COLO668 (cell line): Measurements from ENCODE around the gene ANGPT4.
"Not testable (repeated sequence)": the region's sequence is repeated elsewhere in the genome, so short reads cannot be mapped to it uniquely, and the experiment has no call there.

Experiments used
- DNase-seq: peaks from one replicate; lab custom pipeline; 2025; ENCODE audit not compliant: unreplicated experiment; lab: John Stamatoyannopoulos, UW

ANGPT4 gene

DNA sequence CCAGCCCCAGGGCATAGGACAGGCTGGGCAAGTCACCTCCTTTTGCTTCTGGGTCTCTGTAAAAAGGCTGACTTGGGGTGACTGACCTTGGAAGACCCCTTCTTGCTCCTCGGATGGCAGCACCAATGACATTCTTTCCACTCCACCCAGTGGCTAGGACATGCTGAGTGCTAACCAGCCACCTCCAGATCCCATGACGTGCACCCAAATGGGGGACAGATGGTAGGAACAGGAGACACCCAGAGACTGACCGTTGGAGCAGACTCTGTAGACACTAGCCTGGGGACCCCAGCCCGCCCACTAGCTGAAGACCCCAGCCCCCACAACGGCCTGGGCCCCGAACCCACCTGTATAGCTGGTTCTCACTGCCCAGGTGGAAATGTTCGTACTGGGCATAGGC is 38.3 kb downstream of the ANGPT4 start:
- no peak for DNase-seq

- DNase-seq = no peak
Observed at GRCh38 chr20:875115-875514, 41.0 kb downstream of the ANGPT4 start.

- no peak for DNase-seq
Observed at GRCh38 chr20:873875-874607, 42.1 kb downstream of the ANGPT4 start.

GRCh38 chr20:872855-873520 is 43.1 kb downstream of the ANGPT4 start:
- DNase-seq = no peak

GRCh38 chr20:871948-872347 is 44.2 kb downstream of the ANGPT4 start:
- DNase-seq = no peak

GRCh38 chr20:871436-871835 is 44.7 kb downstream of the ANGPT4 start:
- no peak for DNase-seq

GRCh38 chr20:870758-871157 is 45.4 kb downstream of the ANGPT4 start:
- no peak for DNase-seq

DNA sequence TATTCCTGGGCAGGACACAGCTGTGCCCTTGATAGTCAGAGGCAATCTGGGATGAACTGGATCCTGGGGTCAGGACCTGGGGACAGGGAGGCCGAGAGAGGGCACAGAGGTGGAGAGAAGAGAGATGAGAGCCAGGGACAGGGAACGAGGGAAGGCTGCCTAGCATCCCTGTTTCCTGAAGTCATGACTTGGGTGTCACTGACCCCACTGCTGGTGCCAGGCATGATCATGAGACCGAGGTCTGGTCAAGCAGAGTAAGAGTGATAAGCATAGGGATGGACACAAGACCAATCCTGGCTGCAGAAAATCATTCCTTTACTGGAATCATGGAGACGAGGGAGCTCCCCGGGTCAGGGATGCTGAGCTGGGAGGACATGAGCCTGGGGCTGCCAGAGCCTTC is 46.5 kb downstream of the ANGPT4 start:
- DNase-seq = no peak

DNA sequence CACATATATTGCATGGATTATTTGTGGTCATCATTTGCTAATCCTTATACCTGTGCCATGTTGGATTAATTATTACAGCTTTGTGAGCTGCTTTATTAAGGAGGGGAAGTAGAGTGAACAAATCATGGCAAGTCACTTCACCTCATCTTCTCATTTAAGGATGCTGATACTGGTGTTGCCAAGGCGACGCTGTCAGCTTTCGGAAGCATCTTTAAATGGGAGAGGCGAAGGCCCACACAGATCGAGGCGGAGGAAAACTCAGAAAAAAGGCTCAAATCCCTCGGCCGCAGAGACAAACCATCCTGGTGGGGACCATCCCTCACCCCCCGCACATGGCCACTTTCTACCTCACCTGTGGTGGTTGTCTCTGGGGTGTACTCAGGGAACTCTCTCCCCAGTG is 47.9 kb downstream of the ANGPT4 start:
- DNase-seq = no peak

GRCh38 chr20:865440-865839 is 50.7 kb downstream of the ANGPT4 start:
- no peak for DNase-seq

DNA sequence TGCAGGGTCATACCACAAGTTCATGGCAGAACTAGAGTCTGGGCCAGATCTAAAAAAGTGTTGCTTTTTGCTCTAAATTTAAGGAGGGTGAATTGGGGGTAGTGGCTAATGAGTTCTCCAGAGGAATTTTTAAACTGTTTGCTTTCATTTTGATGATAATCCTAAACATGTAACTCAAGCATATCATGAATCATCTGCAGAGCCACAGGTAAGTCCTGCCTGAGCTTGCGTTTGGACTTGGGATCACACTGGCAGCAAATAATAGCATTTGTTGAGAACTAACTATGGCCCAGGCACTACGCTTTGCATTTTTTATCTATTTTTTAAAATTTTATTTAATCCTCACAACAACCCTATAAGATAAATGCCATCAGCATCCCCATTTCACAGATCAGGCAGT is 55.2 kb downstream of the ANGPT4 start:
- DNase-seq = no peak

DNA sequence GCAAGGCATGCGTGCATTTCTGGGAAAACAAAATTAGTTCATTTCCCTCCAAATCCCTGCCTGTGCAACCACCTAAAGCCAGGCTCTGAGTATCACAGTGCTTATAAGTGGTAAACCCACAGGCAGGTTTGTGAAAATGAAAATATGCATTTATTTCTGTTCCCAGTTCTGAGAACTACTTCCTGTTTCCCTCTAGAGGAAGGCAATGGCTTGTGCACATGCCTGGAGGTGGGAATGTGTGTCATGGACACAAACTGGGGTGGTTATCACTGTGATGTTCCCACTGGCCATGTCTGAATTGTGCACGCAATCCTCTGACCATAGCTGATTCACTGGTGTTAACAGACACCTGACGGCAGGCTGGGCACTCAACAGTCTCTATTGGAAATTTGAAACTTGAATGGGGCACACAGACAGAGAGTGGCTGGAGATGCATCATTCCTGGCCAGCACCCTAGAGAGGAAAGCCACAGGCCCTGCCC is 56.3 kb downstream of the ANGPT4 start:
- DNase-seq = no peak

DNA sequence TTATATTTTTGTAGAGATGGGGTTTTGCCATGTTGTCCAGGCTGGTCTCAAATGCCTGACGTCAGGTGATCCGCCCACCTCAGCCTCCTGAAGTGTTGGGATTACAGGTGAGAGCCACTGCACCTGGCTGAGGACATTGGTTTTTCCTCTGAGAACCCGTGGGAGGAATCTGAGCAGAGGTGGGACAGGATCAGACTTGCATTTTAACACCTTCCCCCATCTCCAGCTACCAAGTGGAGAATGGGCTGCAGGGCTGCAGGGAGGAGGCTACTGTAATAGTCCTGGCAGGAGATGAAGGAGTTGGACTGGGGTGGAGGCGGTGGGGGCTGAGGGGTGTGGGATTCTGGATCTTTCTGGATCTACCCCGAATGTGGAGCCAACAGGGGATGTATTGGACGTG is 58.1 kb downstream of the ANGPT4 start:
- no peak for DNase-seq

DNA sequence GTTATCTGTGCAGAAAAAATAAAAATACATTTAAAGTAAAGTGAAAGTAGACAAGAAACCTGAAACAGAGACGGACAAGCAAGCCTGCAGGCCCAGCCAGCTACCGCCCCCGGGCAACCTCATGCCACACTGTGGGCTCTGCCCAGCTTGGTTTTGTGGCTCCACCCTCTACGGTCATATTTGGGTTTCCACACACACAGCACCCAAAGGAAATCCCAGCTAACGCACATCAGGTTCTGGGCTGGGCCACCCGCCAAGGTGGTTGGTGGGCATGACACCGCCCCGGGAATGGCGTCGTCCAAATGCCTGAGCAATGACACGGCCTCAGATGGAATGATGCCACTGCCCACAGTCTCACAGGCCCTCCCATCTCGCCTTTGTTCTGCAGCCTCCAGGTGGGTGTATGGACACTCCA is 59.8 kb downstream of the ANGPT4 start:
- no peak for DNase-seq

DNA sequence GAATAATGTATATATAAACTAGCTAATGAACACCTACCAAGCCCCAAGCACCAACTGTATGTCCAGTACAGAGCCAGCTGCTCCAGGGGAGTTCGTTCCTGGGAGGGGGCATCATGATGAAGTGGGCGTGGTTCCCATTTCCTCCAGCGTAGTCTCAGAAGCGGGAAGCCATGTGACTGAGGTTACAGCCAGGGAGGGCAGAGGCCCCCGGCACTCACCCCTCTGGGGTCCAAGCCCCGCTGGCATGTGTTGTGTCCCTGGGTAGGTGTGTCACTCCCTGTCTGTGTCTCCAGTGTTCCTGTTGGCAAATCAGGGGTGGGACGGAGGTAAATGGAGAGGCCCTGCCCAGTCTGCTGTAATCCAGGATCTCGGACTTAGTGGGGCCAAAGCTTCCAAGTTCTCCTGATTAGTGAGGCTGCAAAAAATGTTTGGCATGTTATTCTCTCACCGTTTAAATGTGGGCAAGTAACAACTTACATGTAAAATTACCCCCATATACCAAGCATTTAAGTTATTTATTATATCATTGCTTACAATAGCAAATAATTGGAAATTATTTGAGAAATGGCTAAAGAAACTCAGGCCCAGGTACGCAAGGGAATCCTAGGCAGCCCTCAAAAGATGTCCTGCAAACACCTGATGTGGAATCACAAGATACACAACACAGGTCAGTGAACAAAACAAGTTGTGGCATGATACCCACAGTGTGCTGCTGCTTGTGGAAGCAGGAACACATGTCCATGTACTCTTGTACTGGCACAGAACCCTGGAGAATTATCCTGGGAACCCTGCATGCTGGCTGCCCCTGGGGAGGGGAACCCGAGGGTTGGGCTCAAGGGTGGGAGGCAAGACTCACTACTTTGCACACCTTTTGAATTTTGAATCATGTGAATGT is 60.4 kb downstream of the ANGPT4 start:
- DNase-seq = no peak

GRCh38 chr20:854601-855000 is 61.5 kb downstream of the ANGPT4 start:
- DNase-seq = no peak

- DNase-seq = no peak
Observed at GRCh38 chr20:853406-853996, 62.6 kb downstream of the ANGPT4 start.

GRCh38 chr20:848731-849130 is 67.4 kb downstream of the ANGPT4 start:
- DNase-seq = not testable (repeated sequence)

- DNase-seq = no peak
Observed at GRCh38 chr20:848193-848592, 67.9 kb downstream of the ANGPT4 start.

- no peak for DNase-seq
Observed at GRCh38 chr20:846894-847278, 69.2 kb downstream of the ANGPT4 start.
